SKM-1 (cell line): ENCODE measurements around the gene ACOT11.
"Not testable (repeated sequence)": the region's sequence is repeated elsewhere in the genome, so short reads cannot be mapped to it uniquely, and the experiment has no call there.

ENCODE experiments used
- DNase-seq: peaks from one replicate; lab custom pipeline; 2025; ENCODE audit not compliant: unreplicated experiment; lab: John Stamatoyannopoulos, UW

Gene ACOT11

DNA sequence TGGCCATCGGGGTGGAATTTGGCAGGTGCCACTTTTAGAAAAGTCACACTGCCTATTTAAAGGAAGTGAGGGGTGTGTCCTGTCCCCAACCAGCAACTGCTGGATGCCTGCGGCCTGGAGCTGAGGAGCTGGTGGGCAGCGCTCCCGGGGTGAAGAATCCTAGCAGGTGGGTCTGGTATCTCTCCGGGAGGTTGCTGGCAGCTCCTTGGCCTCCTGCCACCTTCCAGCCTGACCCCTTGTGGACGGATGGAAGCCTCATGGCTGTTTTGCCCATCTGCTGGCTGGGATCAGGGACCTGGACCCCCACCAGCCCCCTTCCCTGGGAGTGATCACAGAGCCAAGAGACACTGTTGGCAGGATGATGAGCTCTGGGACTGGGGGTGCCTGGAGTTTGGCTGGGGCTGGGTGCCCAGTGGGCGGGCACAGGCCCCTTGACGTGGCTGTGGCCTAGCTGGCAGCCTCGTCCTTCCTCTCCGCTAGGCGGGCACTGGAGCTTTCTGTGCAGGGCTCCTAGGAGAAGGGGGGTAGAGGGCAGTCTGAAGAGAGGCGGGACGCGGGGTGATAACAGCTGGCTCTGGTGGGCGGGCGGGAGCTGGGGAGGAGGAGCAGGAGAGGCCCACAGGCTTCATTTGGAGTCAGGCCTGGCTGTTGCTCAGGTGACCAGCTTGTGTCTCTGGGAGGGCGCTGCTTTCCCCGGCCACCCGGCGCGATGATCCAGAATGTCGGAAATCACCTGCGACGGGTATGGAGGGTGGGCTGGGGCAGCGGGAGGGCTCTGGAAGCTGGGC, at the start of gene ACOT11:
Gene ACOT11 (plus strand): TSS at position 628 of the 788 bp plus-strand sequence. CDS start 82 bp downstream, at position 710.
- DNase-seq = no peak

- no peak for DNase-seq
These were observed 49.5 kb upstream of the ACOT11 start for GRCh38 chr1:54498383-54499096.

DNA sequence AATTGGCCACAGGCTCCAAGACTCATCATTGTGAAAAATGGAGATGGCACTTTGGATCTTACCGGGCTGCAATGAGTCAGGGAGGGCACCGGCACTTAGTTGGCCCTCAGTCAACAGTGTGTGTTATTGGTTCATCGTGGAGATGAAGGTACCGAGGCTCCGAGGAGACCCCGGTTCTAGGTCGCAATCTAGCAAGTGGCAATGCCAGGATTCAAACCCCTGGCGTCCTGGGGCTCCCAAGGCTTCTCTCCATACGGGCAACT, 49.0 kb upstream of the ACOT11 start:
- no peak for DNase-seq

DNA sequence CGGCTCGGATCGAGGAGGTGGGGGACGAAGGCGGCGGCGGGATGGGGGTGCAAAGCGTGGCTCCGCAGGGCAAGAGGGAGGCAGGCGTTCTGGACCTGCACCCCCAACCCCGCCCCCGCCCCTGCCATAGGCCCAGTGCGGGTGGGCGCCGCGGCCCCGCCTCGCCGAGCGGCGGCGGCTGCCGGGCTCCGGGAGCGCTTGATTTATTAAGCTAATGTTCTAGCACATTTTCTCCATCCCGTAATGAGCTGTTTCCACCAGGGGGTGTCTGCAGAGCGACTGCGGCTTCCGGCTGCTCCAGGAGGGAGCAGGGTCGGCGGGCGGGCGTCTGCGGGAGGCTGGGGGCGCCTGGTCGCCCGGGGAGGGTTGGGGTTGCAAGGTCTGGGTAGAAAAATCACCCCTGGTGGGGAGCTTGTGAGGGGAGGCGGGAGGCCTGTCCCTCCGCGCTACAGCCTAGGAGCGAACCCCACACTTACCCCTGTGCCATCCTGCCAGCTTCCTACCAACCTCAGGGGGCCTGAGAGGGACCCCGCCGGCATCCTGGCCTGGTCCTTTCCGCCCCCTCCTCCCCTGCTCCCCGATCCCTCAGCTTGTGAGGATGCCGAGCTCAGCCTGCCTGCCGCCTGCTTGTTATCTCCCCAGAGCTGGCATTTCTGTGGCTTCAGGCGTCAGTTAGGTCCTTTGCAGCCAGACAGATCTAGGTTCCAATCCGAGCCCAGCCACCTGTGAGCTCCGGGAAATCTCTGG, 48.5 kb upstream of the ACOT11 start:
- no peak for DNase-seq

- no peak for DNase-seq
These were observed 48.0 kb upstream of the ACOT11 start for GRCh38 chr1:54500107-54500431.

DNA sequence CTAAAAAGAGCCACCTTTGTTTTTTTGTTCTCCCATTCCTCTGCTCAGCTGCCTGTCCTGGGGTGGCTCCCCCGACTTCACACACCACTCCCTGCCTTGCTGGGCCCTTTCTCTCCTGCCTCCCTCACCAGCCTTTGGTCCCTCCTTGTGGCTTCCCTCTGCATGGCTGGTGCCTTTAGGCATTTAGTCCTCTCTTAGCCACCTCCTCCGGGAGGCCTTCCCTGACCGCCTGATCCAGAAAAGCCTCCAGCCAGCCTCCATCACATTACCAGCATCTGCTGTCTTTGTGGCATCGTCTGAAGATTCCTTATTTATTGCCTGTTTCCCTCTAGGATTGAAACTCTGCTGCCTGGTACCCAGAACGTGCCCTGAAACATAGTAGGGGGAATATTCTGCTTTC, 46.2 kb upstream of the ACOT11 start:
- no peak for DNase-seq

DNA sequence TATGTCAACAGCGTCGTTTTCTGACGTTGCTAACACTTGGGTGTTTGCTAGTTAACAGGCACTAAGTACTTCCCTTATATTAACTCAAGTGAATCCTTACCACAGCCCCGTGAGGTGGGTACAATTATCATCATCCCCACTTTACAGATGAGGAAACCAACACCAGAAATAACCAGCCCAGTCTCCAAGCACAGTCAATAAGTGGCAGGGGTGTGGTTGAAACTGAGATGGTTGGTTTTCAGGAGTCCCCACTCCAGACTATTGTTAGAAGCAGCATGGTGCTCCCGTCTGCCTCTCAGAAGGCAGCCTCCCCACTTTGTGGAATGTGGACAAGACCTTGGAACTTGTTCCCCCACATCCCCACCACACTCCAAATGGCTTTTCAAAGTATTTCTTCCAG, 45.7 kb upstream of the ACOT11 start:
- no peak for DNase-seq

DNA sequence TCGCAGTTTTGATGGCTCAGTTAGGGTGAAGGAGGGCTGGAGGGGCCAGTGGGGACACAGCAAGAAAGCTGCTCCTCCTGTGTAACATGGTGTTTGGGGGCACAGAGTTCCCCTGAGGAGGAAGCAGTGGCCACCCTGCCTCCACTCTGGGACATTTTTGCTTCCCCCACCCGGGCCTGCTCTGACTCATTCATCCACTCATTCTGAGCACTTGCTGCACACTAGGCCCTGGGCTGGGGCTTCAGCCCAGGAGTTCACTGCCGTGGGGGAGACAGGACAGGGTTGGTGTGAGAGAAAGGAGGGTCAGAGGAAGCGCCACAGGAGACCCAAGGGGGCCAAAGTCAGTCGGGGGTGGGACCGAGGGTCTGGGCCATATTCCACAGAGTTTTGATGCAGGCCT, 41.4 kb upstream of the ACOT11 start:
- DNase-seq = no peak

DNA sequence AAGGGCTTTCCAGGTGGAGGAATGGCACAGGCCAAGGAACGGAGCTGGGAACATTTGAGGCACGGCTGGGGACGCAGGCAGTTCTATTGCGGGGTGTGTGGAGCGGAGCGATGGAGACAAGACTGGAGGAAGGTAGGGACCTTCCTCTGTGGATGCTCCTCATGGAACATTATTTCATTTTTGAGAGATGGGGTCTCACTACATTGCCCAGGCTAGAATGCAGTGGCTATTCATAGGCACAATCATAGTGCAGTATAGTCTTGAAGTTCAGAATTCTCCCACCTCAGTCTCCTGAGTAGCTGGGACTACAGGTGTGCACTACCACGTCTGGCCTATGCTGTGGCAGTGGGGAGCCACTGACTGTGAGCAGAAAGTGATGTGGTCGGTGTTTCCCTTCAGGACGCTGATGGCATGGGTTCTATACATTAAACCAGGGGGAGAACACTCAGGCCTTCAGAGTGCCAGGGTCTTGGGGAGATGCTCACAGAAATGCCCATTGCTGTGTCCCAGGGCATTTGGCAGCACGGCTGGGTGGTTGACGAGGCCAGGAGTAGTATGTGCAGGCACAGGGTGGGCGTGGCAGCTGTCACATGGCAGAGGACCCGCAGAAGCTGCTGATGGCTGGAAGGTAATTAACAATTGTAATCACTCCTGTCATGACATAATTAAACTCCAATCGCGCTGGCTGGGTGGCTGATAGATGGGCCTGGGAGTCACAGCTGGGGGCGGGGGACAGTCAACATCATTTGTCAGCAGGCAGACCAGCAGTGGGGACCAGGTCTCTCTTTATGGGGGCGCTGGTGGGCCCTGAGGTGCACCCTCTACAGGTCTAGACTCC, 40.8 kb upstream of the ACOT11 start:
- no peak for DNase-seq

DNA sequence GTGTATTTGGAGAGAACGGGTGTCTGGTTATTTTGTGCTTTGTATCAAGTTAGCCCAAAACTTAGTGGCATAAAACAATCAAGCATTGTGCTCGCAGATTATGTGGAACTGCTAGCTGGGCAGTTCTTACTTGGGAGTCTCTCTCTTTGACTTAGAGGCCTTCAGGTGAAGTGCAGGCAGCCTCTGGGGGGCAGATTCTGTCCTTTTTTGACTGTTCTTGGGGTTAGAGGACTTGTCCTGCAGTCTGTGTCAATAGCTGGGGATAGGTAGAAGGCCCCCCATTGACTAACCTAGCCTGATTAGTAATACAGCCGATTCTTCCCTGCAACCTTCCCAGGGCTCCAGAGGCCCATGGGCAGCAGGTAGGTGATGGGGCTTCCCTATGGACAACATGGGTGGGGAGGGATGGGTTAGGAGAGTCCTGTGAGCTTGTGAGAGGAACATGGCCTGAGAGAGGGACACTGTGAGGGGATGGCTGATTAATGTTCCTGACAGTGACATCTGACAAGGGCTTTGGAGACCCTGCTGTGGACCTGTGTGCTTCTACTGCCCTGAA, 37.2 kb upstream of the ACOT11 start:
- DNase-seq = no peak

DNA sequence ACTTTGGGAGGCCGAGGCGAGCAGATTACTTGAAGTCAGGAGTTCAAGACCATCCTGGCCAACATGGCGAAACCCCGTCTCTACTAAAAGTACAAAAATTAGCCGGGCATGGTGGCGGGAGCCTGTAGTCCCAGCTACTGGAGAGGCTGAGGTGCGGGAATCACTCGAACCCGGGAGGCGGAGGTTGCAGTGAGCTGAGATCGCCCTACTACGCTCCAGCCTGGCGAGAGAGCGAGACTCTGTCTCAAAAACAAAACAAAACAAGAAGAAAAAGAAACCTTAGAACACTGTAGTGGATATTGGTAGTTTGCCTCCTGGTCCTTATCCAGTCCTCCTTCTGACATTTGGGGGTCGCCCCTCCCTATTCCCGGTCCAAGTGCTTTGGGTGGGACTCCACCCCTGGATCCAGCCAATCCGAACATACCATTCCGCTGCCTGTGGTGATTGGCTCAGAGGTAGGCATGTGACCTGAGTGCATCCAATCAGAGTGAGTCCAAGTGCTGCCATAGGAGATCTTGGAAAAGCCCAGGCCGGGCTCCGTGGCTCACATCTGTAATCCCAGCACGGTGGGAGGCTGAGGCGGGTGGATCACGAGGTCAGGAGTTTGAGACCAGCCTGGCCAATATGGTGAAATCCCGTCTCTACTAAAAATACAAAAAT, 34.0 kb upstream of the ACOT11 start:
- DNase-seq = not testable (repeated sequence)

DNA sequence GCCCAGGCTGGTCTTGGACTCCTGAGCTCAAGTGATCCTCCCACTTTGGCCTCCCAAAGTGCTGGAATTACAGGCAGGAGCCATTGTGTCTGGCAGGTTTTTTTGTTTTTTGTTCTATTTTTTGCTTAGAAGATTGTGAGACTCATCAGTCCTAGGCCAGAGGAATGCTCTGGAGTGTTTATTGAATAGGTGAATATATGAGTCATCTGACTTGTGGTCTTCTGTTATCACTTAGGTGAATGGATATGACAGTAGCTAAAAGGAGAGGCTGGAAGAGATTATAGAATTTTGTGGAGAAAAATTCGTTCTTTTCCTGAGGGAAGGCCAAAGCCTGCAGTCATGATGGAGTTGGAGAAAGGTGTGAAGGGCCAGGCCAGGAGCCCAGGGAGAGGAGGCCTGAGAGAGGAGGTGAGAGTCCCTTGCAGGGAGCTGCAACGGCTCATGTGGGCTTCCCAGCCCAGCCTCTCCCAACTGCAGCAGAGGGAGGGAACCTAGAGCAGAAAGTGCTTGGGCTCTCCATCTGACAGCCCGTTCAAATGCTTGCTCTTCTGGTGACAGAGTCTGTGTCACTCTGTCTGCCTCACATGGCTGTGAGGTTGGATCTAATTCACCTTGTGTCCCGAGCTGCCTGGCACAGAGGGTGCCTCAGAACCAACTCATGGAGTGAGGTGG, 31.6 kb upstream of the ACOT11 start:
- DNase-seq = no peak

GRCh38 chr1:54517496-54517895, 30.5 kb upstream of the ACOT11 start:
- no peak for DNase-seq

DNA sequence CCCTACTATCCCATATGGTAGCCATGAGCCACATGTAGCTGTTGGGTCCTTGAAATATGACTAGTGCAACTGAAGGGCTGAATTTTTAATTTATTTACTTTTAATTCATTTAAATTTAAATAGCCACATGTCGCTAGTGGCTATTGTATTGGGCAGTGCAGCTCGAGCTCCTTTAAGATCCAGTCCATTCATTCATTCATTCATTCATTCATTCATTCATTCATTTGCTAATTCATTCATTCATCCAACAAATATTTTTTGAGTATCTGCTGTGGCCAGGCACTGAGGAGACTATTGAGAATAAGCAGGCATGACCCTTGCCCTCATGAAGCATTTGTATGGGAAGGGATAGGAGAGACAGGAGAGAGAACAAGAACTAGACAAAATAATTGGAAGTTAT, 29.5 kb upstream of the ACOT11 start:
- DNase-seq = no peak

- DNase-seq = no peak
These were observed 28.3 kb upstream of the ACOT11 start for GRCh38 chr1:54519709-54520108.

DNA sequence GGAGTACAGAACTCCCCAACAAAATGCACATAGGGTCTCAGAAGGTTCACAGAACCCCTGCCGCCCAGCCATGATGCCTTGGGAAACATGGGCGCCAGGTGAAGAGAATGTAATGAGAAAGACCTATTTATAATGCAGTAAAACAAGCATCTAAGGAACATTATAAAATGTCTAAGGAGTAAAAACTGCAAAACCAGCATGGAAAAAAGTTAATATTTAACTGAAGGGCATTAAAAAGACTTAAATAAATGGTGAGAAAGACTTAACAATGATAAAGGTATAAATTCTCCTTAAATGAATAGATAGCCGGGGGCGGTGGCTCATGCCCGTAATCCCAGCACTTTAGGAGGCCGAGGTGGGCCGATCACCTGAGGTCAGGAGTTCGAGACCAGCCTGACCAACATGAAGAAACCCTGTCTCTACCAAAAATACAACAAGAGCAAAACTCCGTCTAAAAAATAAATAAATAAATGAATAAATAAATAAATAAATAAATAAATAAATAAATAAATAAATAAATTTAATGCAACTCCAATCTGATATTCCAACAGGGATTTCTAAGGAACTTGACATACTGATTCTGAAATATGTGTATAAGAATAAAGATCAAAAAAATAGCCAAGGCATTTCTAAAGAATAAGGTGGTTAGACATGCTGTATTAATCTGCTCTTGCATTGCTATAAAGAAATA, 27.3 kb upstream of the ACOT11 start:
- DNase-seq = no peak

DNA sequence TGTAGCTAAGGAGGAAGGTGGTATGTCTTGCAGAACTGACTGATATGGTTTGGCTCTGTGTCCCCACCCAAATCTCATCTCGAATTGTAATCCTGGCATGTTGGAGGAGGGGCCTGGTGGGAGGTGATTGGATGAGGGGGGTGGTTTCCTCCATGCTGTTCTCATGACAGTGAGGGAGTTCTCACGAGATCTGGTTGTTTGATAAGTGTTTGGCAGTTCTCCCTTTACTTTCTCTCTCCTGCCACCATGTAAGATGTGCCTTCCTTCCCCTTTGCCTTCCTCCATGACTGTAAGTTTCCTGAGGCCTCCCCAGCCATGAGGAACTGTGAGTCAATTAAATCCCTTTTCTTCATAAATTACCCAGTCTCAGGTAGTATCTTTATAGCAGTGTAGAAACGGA, 21.5 kb upstream of the ACOT11 start:
- not testable (repeated sequence) for DNase-seq

- no peak for DNase-seq
These were observed 19.4 kb upstream of the ACOT11 start for GRCh38 chr1:54528613-54529012.

DNA sequence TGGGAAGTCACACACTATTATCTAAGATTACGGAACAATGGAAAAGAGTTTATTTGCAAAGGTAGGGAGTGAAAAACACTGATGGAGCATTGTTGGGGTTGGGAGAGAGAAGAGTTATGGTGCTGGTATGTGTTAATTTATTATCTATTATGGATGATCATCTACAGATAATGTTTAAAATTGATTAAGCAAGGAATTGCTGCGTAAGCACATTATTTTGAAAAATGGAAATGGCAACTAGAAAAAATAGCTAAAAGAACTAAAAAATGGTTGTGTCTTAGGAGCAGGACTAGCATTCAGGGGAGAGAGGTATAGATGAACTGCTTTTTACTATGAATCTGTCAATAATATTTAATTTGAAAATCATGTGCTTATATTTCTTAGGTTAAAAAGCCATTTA, 16.0 kb upstream of the ACOT11 start:
- no peak for DNase-seq
